Posterior cingulate gyrus (tissue), 11 donors: ENCODE results near the gene KCNG4.

Experiments used
- DNase-seq, 10 donors: peaks; one replicate each; pipeline versions ENCODE4 v3.0.0 to v3.0.0-alpha.2; 2020 to 2021; ENCODE audit warnings: mixed read lengths in 3 of 10
- intact Hi-C: fragments of 100-400 bp; cut with DNase I; formaldehyde crosslinking; loops from one replicate; pipeline ENCODE4 v1.15.1; 2023

The KCNG4 gene

GRCh38 chr16:84268291-84269040 lies 28.7 kb upstream of the KCNG4 start:
- intact Hi-C loops: no loop called here
- peak in 1 of 10 donors; percentile 59 for DNase-seq

- peak in 1 of 10 donors; percentile 49 for DNase-seq
- intact Hi-C loops: no loop called here
Measured at GRCh38 chr16:84267380-84267779, 27.6 kb upstream of the KCNG4 start.

- intact Hi-C loops: no loop called here
- peak in 8 of 10 donors; percentile 40 to 93 (median 59) for DNase-seq
Measured at GRCh38 chr16:84266451-84266850, 26.6 kb upstream of the KCNG4 start.

- intact Hi-C loops: no loop called here
- DNase-seq: no peak
Measured at GRCh38 chr16:84262939-84263338, 23.1 kb upstream of the KCNG4 start.

GRCh38 chr16:84262031-84262430 lies 22.2 kb upstream of the KCNG4 start:
- intact Hi-C loops: no loop called here
- peak in 1 of 10 donors; percentile 4 for DNase-seq

- intact Hi-C loops: no loop called here
- DNase-seq: peak in 1 of 10 donors; percentile 75
Measured at GRCh38 chr16:84260766-84261554, 21.1 kb upstream of the KCNG4 start.

- DNase-seq: no peak
- intact Hi-C loops: no loop called here
Measured at GRCh38 chr16:84259691-84260090, 19.9 kb upstream of the KCNG4 start.

GRCh38 chr16:84258266-84258665 lies 18.5 kb upstream of the KCNG4 start:
- intact Hi-C loops: no loop called here
- peak in 1 of 10 donors; percentile 37 for DNase-seq

GRCh38 chr16:84255050-84255810 lies 15.4 kb upstream of the KCNG4 start:
- DNase-seq: peak in 1 of 10 donors; percentile 24
- intact Hi-C loops: no loop called here

- peak in 1 of 10 donors; percentile 7 for DNase-seq
- intact Hi-C loops: no loop called here
Measured at GRCh38 chr16:84254062-84254461, 14.2 kb upstream of the KCNG4 start.

- DNase-seq: peak in 1 of 10 donors; percentile 5
- intact Hi-C loops: no loop called here
Measured at GRCh38 chr16:84253173-84253572, 13.4 kb upstream of the KCNG4 start.

GRCh38 chr16:84252184-84252583 lies 12.4 kb upstream of the KCNG4 start:
- DNase-seq: peak in 1 of 10 donors; percentile 24
- intact Hi-C loops: no loop called here

GRCh38 chr16:84247844-84248243 lies 8.0 kb upstream of the KCNG4 start:
- intact Hi-C loops: no loop called here
- DNase-seq: no peak

GRCh38 chr16:84247331-84247730 lies 7.5 kb upstream of the KCNG4 start:
- DNase-seq: peak in 1 of 10 donors; percentile 46
- intact Hi-C loops: no loop called here

- intact Hi-C loops: no loop called here
- DNase-seq: peak in 1 of 10 donors; percentile 20
Measured at GRCh38 chr16:84246679-84247077, 6.9 kb upstream of the KCNG4 start.

- DNase-seq: peak in 1 of 10 donors; percentile 17
- intact Hi-C loops: no loop called here
Measured at GRCh38 chr16:84245956-84246678, 6.3 kb upstream of the KCNG4 start.

GRCh38 chr16:84244728-84245127 lies 4.9 kb upstream of the KCNG4 start:
- DNase-seq: no peak
- intact Hi-C loops: no loop called here

GRCh38 chr16:84243732-84244131 lies 3.9 kb upstream of the KCNG4 start:
- intact Hi-C loops: no loop called here
- peak in 1 of 10 donors; percentile 7 for DNase-seq

- peak in 1 of 10 donors; percentile 33 for DNase-seq
- intact Hi-C loops: no loop called here
Measured at GRCh38 chr16:84242839-84243238, 3.0 kb upstream of the KCNG4 start.

GRCh38 chr16:84241778-84242177 lies 2.0 kb upstream of the KCNG4 start:
- DNase-seq: no peak
- intact Hi-C loops: no loop called here
